AG04449 (cell line): ENCODE data around the gene PACSIN1.

ENCODE experiments used
- CTCF ChIA-PET: fragments of 350-600 bp; formaldehyde crosslinking; extraction: SDS; loops from one replicate; lab custom pipeline; 2021; ENCODE audit warnings: antibody characterized with exemption; lab: Yijun Ruan, JAX
- POLR2A ChIA-PET: fragments of 400-600, 350-600 bp; formaldehyde crosslinking; extraction: SDS; loops from one replicate; lab custom pipeline; 2020; ENCODE audit warnings: antibody characterized with exemption, inconsistent platforms; lab: Yijun Ruan, JAX
- DNase-seq: peaks from one replicate; pipeline ENCODE4 v3.0.0-alpha.2; 2010; ENCODE audit warnings: low read depth, low spot score
- H3K4me3 ChIP-seq: 2 replicates; pipeline ENCODE4 v1.5.1; 2011; ENCODE audit warnings: low read depth, mild to moderate bottlenecking, control low read depth, low read length
- CTCF ChIP-seq: IDR thresholded peaks from one replicate; pipeline ENCODE4 v1.5.1; 2011; ENCODE audit warnings: mild to moderate bottlenecking, moderate library complexity, low read length, control low read depth, inconsistent platforms; ENCODE audit not compliant: insufficient read depth; ENCODE audit errors: missing control alignments

PACSIN1 gene, protein sequence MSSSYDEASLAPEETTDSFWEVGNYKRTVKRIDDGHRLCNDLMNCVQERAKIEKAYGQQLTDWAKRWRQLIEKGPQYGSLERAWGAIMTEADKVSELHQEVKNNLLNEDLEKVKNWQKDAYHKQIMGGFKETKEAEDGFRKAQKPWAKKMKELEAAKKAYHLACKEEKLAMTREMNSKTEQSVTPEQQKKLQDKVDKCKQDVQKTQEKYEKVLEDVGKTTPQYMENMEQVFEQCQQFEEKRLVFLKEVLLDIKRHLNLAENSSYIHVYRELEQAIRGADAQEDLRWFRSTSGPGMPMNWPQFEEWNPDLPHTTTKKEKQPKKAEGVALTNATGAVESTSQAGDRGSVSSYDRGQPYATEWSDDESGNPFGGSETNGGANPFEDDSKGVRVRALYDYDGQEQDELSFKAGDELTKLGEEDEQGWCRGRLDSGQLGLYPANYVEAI

GRCh38 chr6:34465531-34466241 is at the start of gene PACSIN1:
Gene PACSIN1, plus strand, starts transcription at chr6:34466076. Its CDS starts 60,230 bp downstream, at chr6:34526306.
- TF ChIP-seq CTCF = no peak
- CTCF ChIA-PET = interaction anchor here (1.0 to 1.2 kb wide), 2 partner anchors 10 to 144 kb away, joined by 3 to 4 read pairs; no protein-coding TSS in a partner anchor
- DNase-seq = no peak
- POLR2A ChIA-PET = no interaction called here
- H3K4me3 ChIP-seq = peak within 1 kb of the TSS; percentile 32

- no peak for TF ChIP-seq CTCF
- H3K4me3 ChIP-seq = no peak overlapping the region
- ChIA-PET CTCF (interaction anchor here (0.9 to 3.7 kb wide), 3 partner anchors 167 to 221 kb away, joined by 3 to 34 read pairs (median 8); partner anchors contain the start of gene SMIM29), POLR2A (interaction anchor here (0.6 to 2.5 kb wide), 2 partner anchors 9 to 168 kb away, joined by 3 to 11 read pairs; partner anchors contain the start of genes RPS10 and SMIM29)
- no peak for DNase-seq
Measured at GRCh38 chr6:34416877-34417371, 49.0 kb upstream of the PACSIN1 start.

GRCh38 chr6:34418367-34418766 is 47.5 kb upstream of the PACSIN1 start:
- ChIA-PET CTCF (interaction anchor here (2.2 kb wide), 1 partner anchor 222 kb away, joined by 8 read pairs; no protein-coding TSS in a partner anchor), POLR2A (interaction anchor here (2.5 kb wide), 1 partner anchor 8 kb away, joined by 11 read pairs; the partner anchor contains the start of gene RPS10)
- no peak for TF ChIP-seq CTCF
- no peak overlapping the region for H3K4me3 ChIP-seq
- DNase-seq = no peak

DNA sequence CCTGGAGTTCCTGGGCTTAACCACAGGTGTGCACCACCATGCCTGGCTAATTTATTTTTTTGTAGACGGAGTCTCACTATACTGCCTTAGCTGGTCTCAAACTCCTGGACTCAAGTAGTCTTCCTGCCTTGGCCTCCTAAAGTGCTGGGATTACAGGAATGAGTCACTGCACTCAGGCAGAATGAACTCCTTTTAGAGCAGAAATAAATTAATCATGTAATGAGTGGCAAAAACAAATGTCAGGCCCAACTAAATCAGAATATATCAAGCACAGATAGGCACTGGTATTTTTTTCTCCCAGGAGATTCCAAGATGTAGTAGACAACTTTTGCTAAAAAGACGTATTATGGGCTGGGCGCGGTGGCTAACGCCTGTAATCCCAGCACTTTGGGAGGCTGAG is 42.6 kb upstream of the PACSIN1 start:
- DNase-seq = no peak
- TF ChIP-seq CTCF = no peak
- ChIA-PET POLR2A (interaction anchor here (3.5 kb wide), 1 partner anchor 174 kb away, joined by 19 read pairs; the partner anchor contains the start of gene SMIM29), CTCF (interaction anchor here (0.7 to 1.7 kb wide), 6 partner anchors 8 to 227 kb away, joined by 3 to 6 read pairs (median 4); partner anchors contain the start of gene NUDT3)
- no peak overlapping the region; the same call in 1 of the 2 replicates for H3K4me3 ChIP-seq

DNA sequence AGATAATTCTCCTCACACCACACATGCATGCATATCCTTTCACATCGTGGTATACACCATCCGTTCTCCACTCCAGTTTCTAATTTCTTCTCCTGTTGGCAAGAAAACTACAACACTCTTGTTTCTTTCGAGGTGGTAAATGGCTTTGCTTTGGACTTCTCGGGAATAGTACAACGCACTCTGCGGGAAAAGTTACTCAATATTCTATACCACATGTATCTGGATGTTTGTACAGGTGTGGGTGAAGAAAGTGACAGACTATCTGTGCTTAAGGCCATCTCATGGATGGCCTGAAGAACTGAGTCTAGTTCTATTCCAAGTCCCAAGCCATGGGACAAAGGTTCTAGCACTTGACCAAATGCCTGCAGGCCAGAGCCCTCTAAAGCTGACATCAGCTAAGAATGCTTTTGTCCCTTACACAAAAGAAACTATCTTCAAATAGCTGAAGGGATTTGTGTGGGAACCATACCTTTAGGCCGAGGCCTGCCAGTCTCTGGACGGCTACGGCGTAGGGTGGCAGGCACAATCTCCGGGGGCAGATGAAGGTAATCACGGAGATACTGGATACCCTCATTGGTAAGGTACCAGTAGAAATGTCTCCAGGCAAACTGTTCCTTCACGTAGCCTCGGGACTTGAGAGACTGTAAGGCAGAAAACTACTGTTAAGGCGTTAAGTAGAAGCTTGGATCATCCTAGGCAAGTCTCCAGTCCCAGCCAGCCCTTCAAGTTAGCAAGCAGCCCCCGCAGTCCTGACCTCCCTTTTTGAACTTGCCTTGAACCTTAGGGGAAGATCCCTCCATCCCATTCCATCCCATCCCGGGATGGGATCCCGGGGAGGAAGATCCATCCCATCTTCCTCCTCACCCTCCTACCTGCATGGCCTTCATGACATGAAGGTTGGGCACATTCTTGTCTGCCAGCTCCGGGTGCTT is 41.4 kb upstream of the PACSIN1 start:
- ChIA-PET CTCF (interaction anchor here (0.8 to 2.3 kb wide), 5 partner anchors 9 to 228 kb away, joined by 3 to 19 read pairs (median 5); partner anchors contain the start of gene NUDT3), POLR2A (interaction anchor here (0.6 to 3.5 kb wide), 6 partner anchors 51 to 201 kb away, joined by 3 to 19 read pairs (median 4); partner anchors contain the start of genes HMGA1 and SMIM29)
- H3K4me3 ChIP-seq = peak overlapping the region; percentile 93
- no peak for TF ChIP-seq CTCF
- DNase-seq = no peak
